ENCODE measurements around the gene NEURL3.

NEURL3 gene

DNA sequence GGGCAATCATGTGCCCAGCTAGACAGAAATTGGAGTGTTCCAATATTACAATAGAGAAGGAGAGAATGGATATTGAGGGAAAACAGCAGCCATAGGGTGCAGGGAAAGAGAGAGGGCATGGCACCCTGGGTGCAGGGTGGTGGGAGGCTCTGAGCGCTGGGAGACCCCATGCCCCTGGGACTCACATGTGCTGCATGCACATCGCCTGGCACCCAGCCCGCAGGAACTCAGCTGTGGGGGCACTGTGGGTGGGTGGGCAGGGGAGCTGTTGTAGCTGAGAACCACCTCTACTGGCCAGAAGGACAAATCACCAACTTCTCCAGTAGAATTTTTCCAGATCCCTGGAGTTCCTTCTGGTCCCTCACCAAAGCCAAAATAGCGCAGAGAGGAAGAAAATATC lies 7.2 kb upstream of the NEURL3 start:
- peaks cover 17% of the 10 kb centered on the region for H3K4me1 ChIP-seq (ENCODE audit: control insufficient read depth, insufficient read depth, low read length)
- H3K27me3 ChIP-seq (ENCODE audit: control insufficient read depth in 1 of 2, insufficient read depth in 2 of 2, low read length in 2 of 2): peaks cover 2 to 3% of the 10 kb centered on the region in 2 donors
- no peaks in the 10 kb centered on the region for H3K36me3 ChIP-seq (ENCODE audit: control insufficient read depth in 2 of 2, insufficient read depth in 2 of 2, low read length in 2 of 2)
- no peaks in the 10 kb centered on the region for H3K9me3 ChIP-seq (ENCODE audit: control insufficient read depth in 2 of 2, low read length in 2 of 2)
- no peak overlapping the region for H3K9ac ChIP-seq (ENCODE audit: low read length in 2 of 2)
- H3K4me3 ChIP-seq (ENCODE audit: low read length in 2 of 2): no peak overlapping the region
- no peak overlapping the region for H3K27ac ChIP-seq (ENCODE audit: low read length)

DNA sequence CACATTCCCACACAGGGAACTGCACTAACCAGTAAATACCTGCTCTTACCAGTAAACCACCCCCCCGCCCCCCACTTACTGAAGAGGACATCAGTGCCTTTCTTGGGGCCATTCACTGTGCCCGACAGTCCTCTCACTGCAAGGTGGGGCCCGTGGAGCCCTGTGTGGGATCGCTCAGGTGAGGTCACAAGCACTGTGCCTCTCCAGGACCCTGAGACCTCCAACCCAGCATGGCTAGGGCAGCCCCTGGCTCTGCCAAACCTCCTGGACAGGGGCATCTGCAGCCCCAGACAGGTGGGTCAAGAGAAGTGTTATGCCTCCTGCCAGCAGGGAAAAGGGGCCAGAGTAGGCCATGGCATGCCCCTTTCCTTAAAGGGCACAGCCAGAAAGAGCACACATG lies 6.7 kb upstream of the NEURL3 start:
- H3K27me3 ChIP-seq (ENCODE audit: control insufficient read depth in 1 of 2, insufficient read depth in 2 of 2, low read length in 2 of 2): peaks cover 2 to 3% of the 10 kb centered on the region in 2 donors
- no peak overlapping the region for H3K4me3 ChIP-seq (ENCODE audit: low read length in 2 of 2)
- H3K9ac ChIP-seq (ENCODE audit: low read length in 2 of 2): no peak overlapping the region
- H3K4me1 ChIP-seq (ENCODE audit: control insufficient read depth, insufficient read depth, low read length): peaks cover 17% of the 10 kb centered on the region
- H3K9me3 ChIP-seq (ENCODE audit: control insufficient read depth in 2 of 2, low read length in 2 of 2): no peaks in the 10 kb centered on the region
- H3K36me3 ChIP-seq (ENCODE audit: control insufficient read depth in 2 of 2, insufficient read depth in 2 of 2, low read length in 2 of 2): no peaks in the 10 kb centered on the region
- H3K27ac ChIP-seq (ENCODE audit: low read length): no peak overlapping the region

DNA sequence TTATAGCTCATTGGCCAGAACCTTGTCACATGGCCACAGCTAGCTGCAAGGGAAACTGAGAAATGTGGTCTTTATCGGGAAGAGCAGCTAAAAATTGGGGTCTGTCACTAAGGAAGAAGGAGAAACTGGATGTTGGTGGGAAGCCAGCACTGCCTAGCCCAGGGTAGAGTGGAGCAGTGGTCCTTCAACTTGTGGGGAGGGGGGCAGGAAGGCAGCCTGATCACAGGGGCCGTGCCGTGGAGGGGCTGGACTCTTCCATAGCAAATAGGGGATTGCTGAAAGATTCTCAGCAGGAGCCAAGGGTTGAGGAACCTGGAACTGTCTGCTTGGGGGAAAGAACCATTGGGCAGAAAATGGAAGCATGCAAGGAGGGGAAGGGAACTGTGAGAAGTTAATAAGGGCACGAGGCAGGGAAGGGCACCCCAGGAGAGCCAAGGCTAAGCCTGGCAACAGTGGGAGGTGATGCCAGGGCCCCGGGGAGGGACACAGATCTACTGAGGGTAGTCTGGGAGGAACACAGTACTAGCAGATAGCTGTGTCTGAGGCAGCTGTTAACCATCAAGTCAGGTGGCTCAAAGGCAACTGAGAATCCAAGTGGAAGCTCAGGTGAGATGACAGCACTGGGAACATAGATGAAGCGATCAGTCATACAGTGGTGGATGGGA lies 5.9 kb upstream of the NEURL3 start:
- H3K27me3 ChIP-seq (ENCODE audit: control insufficient read depth in 1 of 2, insufficient read depth in 2 of 2, low read length in 2 of 2): peaks cover 2 to 3% of the 10 kb centered on the region in 2 donors
- H3K9me3 ChIP-seq (ENCODE audit: control insufficient read depth in 2 of 2, low read length in 2 of 2): no peaks in the 10 kb centered on the region
- no peak overlapping the region for H3K9ac ChIP-seq (ENCODE audit: low read length in 2 of 2)
- H3K4me1 ChIP-seq (ENCODE audit: control insufficient read depth, insufficient read depth, low read length): peaks cover 17% of the 10 kb centered on the region
- no peak overlapping the region for H3K27ac ChIP-seq (ENCODE audit: low read length)
- no peaks in the 10 kb centered on the region for H3K36me3 ChIP-seq (ENCODE audit: control insufficient read depth in 2 of 2, insufficient read depth in 2 of 2, low read length in 2 of 2)
- H3K4me3 ChIP-seq (ENCODE audit: low read length in 2 of 2): no peak overlapping the region

DNA sequence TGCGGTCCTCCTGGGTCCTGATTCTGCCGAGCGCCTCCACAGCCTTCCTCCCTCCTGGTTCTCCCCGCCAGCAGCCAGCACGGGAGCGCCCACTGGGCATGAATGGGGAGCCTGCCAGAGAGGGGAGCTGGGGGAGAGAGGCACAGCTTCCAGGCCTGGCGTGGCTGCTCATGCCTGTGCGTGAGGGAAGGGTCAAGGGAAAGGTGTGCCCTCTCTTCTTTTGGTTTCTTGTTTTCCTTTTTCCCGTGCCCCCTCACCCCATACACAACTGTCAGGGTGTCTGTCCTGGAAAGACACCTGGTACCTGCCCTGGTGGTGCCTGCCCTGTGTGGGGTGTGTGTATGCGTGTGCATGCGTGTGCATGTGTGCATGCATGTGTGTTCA lies 4.7 kb upstream of the NEURL3 start:
- no peak overlapping the region for H3K9ac ChIP-seq (ENCODE audit: low read length in 2 of 2)
- H3K4me1 ChIP-seq (ENCODE audit: control insufficient read depth, insufficient read depth, low read length): peaks cover 17% of the 10 kb centered on the region
- H3K27ac ChIP-seq (ENCODE audit: low read length): no peak overlapping the region
- no peak overlapping the region for H3K4me3 ChIP-seq (ENCODE audit: low read length in 2 of 2)
- peaks cover 2 to 3% of the 10 kb centered on the region in 2 donors for H3K27me3 ChIP-seq (ENCODE audit: control insufficient read depth in 1 of 2, insufficient read depth in 2 of 2, low read length in 2 of 2)
- H3K36me3 ChIP-seq (ENCODE audit: control insufficient read depth in 2 of 2, insufficient read depth in 2 of 2, low read length in 2 of 2): no peaks in the 10 kb centered on the region
- H3K9me3 ChIP-seq (ENCODE audit: control insufficient read depth in 2 of 2, low read length in 2 of 2): no peaks in the 10 kb centered on the region

DNA sequence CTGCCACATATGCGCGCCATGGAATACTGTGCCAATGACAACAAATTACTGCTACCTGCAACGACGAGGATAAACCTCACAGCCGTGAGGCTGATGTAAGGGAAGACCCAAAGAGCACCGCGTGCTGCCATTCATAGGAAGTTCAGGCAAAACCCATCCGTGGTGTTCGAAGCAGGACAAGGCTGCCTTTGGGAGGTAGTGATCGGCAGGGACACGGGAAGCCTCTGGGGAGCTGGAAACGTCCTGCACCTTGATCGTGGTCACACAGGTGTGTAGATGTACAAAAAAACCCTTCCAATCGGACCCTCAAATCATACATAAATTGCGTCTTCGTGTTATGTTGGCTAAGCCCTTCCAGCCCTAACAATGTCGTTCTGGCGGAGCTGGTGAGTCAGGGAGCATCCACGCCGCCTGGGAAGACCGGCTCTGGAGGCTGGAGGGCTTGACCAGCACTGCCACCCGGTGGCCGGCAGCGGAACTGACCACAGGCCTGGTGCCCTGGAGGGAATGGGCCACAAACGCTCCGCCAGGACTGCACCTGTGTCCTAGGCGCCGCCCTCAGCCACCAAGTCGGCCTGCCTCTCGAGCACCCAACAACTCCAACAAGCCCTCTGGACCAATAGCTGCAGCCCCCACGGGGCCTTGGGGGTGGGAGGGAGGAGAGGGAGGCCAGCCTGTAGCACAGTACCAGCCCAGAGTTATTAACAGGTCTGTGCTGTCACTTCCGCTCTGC lies 4.1 kb upstream of the NEURL3 start:
- Histone ChIP-seq H3K9ac (ENCODE audit: low read length in 2 of 2) (no peak overlapping the region), H3K36me3 (ENCODE audit: control insufficient read depth in 2 of 2, insufficient read depth in 2 of 2, low read length in 2 of 2) (no peaks in the 10 kb centered on the region), H3K4me1 (ENCODE audit: control insufficient read depth, insufficient read depth, low read length) (peaks cover 17% of the 10 kb centered on the region), H3K4me3 (ENCODE audit: low read length in 2 of 2) (peak overlapping the region in 1 of 2 donors; percentile 29), H3K27me3 (ENCODE audit: control insufficient read depth in 1 of 2, insufficient read depth in 2 of 2, low read length in 2 of 2) (peaks cover 2 to 3% of the 10 kb centered on the region in 2 donors), H3K9me3 (ENCODE audit: control insufficient read depth in 2 of 2, low read length in 2 of 2) (no peaks in the 10 kb centered on the region), H3K27ac (ENCODE audit: low read length) (no peak overlapping the region)

DNA sequence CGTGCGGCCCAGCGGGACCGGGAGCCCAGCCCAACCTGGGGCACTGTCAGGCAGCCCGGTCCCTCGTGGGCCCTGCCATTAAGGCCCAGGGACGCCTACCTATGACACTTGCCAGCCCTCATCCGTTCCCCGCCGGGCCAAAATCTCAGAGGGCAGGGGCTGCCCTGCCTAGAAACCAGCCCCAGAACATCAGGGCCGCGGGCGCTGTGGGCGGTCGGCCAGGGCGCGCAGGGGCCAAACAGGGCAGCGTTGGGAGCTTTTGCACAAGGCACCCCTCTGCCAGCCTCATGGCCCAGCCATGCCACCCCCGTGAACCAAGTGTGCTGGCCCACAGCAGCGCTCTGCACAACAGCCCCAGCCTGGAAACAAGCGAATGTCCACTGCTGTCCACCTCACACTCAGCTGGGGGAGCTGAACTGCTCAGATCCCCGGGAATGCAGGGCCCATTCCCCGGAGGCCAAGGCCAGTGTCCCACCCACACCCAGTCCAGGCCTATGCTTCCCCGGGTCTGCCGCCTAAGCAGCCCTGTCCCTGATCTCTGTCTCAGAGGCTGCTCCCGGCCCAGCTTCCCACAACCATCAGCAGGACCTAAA lies 3.5 kb upstream of the NEURL3 start:
- no peaks in the 10 kb centered on the region for H3K9me3 ChIP-seq (ENCODE audit: control insufficient read depth in 2 of 2, low read length in 2 of 2)
- no peaks in the 10 kb centered on the region for H3K36me3 ChIP-seq (ENCODE audit: control insufficient read depth in 2 of 2, insufficient read depth in 2 of 2, low read length in 2 of 2)
- no peak overlapping the region for H3K27ac ChIP-seq (ENCODE audit: low read length)
- H3K4me3 ChIP-seq (ENCODE audit: low read length in 2 of 2): peak overlapping the region in 1 of 2 donors; percentile 70
- peaks cover 17% of the 10 kb centered on the region for H3K4me1 ChIP-seq (ENCODE audit: control insufficient read depth, insufficient read depth, low read length)
- H3K9ac ChIP-seq (ENCODE audit: low read length in 2 of 2): no peak overlapping the region
- H3K27me3 ChIP-seq (ENCODE audit: control insufficient read depth in 1 of 2, insufficient read depth in 2 of 2, low read length in 2 of 2): peaks cover 2 to 4% of the 10 kb centered on the region in 2 donors

DNA sequence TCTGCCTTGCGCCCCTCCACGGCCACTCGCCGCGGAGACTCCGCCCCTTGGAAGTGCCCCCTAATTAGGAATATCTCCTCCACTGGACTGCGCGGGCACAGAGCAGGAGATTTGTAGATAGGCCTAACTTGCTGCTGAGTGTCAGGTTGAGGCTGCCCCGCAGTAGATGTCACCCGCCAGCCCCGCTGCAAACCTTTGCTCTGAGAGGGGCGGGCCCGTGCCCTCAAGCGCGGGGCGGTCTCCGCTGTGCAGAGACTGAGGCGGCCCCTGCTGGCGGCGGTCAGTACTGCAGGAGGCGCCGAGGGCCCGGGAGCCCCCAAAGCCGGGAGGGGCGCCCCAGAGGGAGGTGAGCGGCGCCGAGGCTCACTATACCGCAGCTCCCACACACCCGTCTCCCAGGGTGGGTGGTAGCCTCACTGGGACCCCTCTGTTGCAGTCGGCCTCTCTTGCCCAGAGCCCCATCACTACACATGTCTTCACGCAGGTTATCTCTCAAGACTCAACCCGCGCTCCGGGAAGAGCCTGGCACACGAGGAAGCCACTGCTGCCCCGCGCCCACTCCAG lies 2.9 kb upstream of the NEURL3 start:
- H3K9ac ChIP-seq (ENCODE audit: low read length in 2 of 2): peak overlapping the region in 1 of 2 donors; percentile 36
- H3K4me1 ChIP-seq (ENCODE audit: control insufficient read depth, insufficient read depth, low read length): peaks cover 17% of the 10 kb centered on the region
- no peaks in the 10 kb centered on the region for H3K36me3 ChIP-seq (ENCODE audit: control insufficient read depth in 2 of 2, insufficient read depth in 2 of 2, low read length in 2 of 2)
- H3K27ac ChIP-seq (ENCODE audit: low read length): no peak overlapping the region
- H3K4me3 ChIP-seq (ENCODE audit: low read length in 2 of 2): peak overlapping the region; percentile 27 to 70
- H3K27me3 ChIP-seq (ENCODE audit: control insufficient read depth in 1 of 2, insufficient read depth in 2 of 2, low read length in 2 of 2): peaks cover 2 to 7% of the 10 kb centered on the region in 2 donors
- H3K9me3 ChIP-seq (ENCODE audit: control insufficient read depth in 2 of 2, low read length in 2 of 2): no peaks in the 10 kb centered on the region

DNA sequence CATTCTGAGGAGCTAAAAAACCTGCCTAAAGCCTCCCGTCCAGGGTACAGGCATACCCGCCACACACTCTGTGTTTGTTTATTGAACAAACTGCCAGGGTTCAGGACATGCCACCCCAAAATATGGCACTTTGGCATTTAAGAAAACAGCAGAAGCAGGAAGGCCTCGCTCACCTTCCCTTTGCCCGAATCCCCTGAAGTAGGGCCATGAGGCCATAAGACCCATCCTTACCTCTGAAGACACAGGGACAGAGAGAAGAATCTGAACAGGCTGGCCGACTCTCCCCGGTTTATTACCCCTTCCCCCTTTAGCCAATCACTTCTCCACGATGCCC lies 1.7 kb upstream of the NEURL3 start:
- Histone ChIP-seq H3K27me3 (ENCODE audit: control insufficient read depth in 1 of 2, insufficient read depth in 2 of 2, low read length in 2 of 2) (peaks cover 11 to 12% of the 10 kb centered on the region in 2 donors), H3K36me3 (ENCODE audit: control insufficient read depth in 2 of 2, insufficient read depth in 2 of 2, low read length in 2 of 2) (no peaks in the 10 kb centered on the region), H3K4me1 (ENCODE audit: control insufficient read depth, insufficient read depth, low read length) (peaks cover 20% of the 10 kb centered on the region), H3K27ac (ENCODE audit: low read length) (no peak overlapping the region), H3K9ac (ENCODE audit: low read length in 2 of 2) (no peak overlapping the region), H3K9me3 (ENCODE audit: control insufficient read depth in 2 of 2, low read length in 2 of 2) (no peaks in the 10 kb centered on the region), H3K4me3 (ENCODE audit: low read length in 2 of 2) (no peak overlapping the region)

DNA sequence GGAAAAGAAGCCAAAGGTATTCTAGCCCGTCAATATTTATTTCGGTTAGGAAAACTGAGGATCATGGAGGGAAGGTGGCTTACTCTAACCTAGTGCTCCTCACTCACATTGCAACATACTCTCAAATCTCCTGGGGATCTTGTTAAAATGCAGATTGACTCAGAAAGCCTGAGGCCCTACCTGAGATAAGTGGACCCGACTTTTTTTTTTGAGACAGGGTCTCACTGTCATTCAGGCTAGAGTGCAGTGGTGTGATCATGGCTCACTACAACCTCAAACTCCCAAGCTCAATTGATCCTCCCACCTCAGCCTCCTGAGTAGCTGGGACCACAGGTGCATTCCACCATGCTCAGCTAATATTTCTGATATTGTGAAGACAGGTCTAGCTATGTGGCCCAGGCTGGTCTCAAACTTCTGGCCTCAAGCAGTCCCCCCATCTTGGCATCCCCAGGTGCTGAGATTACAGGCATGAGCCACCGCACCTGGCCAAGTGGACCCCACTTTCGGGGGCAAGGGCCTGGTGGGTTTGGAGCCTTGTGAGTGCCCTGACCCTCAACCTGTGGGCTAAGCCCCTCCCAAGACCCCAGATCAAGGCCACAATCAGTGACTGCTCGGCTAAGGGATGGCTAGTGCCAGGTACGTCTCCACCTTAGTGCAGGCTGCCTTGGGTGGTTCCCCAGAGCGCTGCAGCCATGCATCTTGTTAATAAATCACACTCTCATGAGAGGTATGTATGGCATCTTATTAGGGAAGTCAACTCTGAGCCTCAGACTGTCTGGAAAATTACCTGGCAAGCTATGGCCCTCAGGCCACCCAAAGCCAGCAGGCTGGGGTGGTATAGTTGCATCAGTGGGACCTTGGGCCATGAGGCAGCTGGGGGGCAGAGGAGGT lies 1.1 kb upstream of the NEURL3 start:
- Histone ChIP-seq H3K9ac (ENCODE audit: low read length in 2 of 2) (no peak overlapping the region), H3K36me3 (ENCODE audit: control insufficient read depth in 2 of 2, insufficient read depth in 2 of 2, low read length in 2 of 2) (no peaks in the 10 kb centered on the region), H3K4me3 (ENCODE audit: low read length in 2 of 2) (no peak overlapping the region), H3K27me3 (ENCODE audit: control insufficient read depth in 1 of 2, insufficient read depth in 2 of 2, low read length in 2 of 2) (peaks cover 16 to 18% of the 10 kb centered on the region in 2 donors), H3K27ac (ENCODE audit: low read length) (no peak overlapping the region), H3K4me1 (ENCODE audit: control insufficient read depth, insufficient read depth, low read length) (peaks cover 21% of the 10 kb centered on the region), H3K9me3 (ENCODE audit: control insufficient read depth in 2 of 2, low read length in 2 of 2) (no peaks in the 10 kb centered on the region)

DNA sequence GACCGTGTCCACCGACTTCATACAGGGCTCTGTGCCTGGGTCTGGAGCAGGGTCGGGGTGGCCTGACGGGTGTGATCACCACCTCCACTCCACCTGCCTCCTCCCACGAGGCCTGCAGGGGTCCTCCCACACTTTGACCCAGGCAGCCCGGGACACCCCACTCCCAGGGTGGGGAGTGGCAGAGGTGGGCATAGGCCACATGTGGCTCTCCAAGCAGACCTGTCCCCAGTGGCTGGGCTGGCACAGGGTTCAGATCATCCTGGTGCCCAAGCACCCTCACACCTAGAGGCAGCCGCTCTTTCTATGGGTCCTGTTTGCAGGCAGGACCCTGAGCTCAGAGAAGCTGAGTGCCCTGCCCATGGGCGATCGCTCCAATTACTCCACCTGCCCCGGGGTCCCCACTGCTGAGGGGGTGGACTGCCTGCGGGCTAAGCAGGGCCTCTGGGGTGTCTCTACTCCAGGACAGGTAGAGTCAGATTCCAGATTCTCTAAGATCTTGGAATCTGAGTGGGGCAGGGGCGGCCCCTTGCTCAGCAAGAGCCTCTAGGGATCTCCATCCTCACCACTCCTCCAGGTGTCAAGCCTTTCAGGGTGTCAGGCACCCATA lies 1.4 kb downstream of the NEURL3 start:
- Histone ChIP-seq H3K27ac (ENCODE audit: low read length) (no peak overlapping the region), H3K27me3 (ENCODE audit: control insufficient read depth in 1 of 2, insufficient read depth in 2 of 2, low read length in 2 of 2) (peaks cover 20 to 28% of the 10 kb centered on the region in 2 donors), H3K36me3 (ENCODE audit: control insufficient read depth in 2 of 2, insufficient read depth in 2 of 2, low read length in 2 of 2) (no peaks in the 10 kb centered on the region), H3K9me3 (ENCODE audit: control insufficient read depth in 2 of 2, low read length in 2 of 2) (no peaks in the 10 kb centered on the region), H3K4me3 (ENCODE audit: low read length in 2 of 2) (no peak overlapping the region), H3K9ac (ENCODE audit: low read length in 2 of 2) (no peak overlapping the region), H3K4me1 (ENCODE audit: control insufficient read depth, insufficient read depth, low read length) (peaks cover 17% of the 10 kb centered on the region)
